Activated CD4-positive, alpha-beta T cell treated with anti-CD3 and anti-CD28 coated beads for 48 hours (primary cell): Measurements from ENCODE around the gene SGK2.

Experiments used
- DNase-seq: peaks from one replicate; pipeline ENCODE4 v3.0.0-alpha.2; 2020

Gene SGK2

GRCh38 chr20:43558412-43559146, at the start of gene SGK2:
TSS of gene SGK2 (plus strand) at chr20:43559027. CDS start at chr20:43566496, 7,469 bp downstream.
- no peak for DNase-seq

- no peak for DNase-seq
These were observed 46.9 kb upstream of the SGK2 start for GRCh38 chr20:43511879-43512278.

- DNase-seq: no peak
These were observed 45.4 kb upstream of the SGK2 start for GRCh38 chr20:43513372-43513930.

- DNase-seq: peak; percentile 95
These were observed 44.7 kb upstream of the SGK2 start for GRCh38 chr20:43513931-43514647.

- DNase-seq: no peak
These were observed 44.2 kb upstream of the SGK2 start for GRCh38 chr20:43514648-43514999.

GRCh38 chr20:43515628-43516027, 43.2 kb upstream of the SGK2 start:
- no peak for DNase-seq

- no peak for DNase-seq
These were observed 42.5 kb upstream of the SGK2 start for GRCh38 chr20:43516251-43516824.

GRCh38 chr20:43520074-43520630, 38.7 kb upstream of the SGK2 start:
- no peak for DNase-seq

- no peak for DNase-seq
These were observed 33.8 kb upstream of the SGK2 start for GRCh38 chr20:43525021-43525420.

GRCh38 chr20:43528258-43528875, 30.5 kb upstream of the SGK2 start:
- DNase-seq: no peak

GRCh38 chr20:43529051-43529450, 29.8 kb upstream of the SGK2 start:
- no peak for DNase-seq

- no peak for DNase-seq
These were observed 29.2 kb upstream of the SGK2 start for GRCh38 chr20:43529457-43530153.

GRCh38 chr20:43530321-43531090, 28.3 kb upstream of the SGK2 start:
- no peak for DNase-seq

- DNase-seq: no peak
These were observed 27.8 kb upstream of the SGK2 start for GRCh38 chr20:43531091-43531443.

GRCh38 chr20:43532416-43533055, 26.3 kb upstream of the SGK2 start:
- DNase-seq: no peak

GRCh38 chr20:43533060-43533459, 25.8 kb upstream of the SGK2 start:
- DNase-seq: no peak

- DNase-seq: no peak
These were observed 24.8 kb upstream of the SGK2 start for GRCh38 chr20:43534016-43534415.

- no peak for DNase-seq
These were observed 24.0 kb upstream of the SGK2 start for GRCh38 chr20:43534791-43535350.

GRCh38 chr20:43535370-43536004, 23.3 kb upstream of the SGK2 start:
- no peak for DNase-seq
